HCEC 1CT (cell line): ENCODE data around the gene KIAA0513.

ENCODE experiments used
- DNase-seq: peaks from one replicate; pipeline ENCODE4 v3.0.0-alpha.2; 2017

The KIAA0513 gene

GRCh38 chr16:85137323-85138072 is 109.9 kb downstream of the KIAA0513 start:
- DNase-seq, result peak; percentile 89

GRCh38 chr16:85138073-85138824 is 110.7 kb downstream of the KIAA0513 start:
- DNase-seq, result no peak

GRCh38 chr16:85138825-85139627 is 111.4 kb downstream of the KIAA0513 start:
- DNase-seq, result no peak

- DNase-seq, result no peak
Measured at GRCh38 chr16:85139881-85140339, 112.3 kb downstream of the KIAA0513 start.

GRCh38 chr16:85140455-85141012 is 112.9 kb downstream of the KIAA0513 start:
- DNase-seq, result no peak

GRCh38 chr16:85141491-85142128 is 114.0 kb downstream of the KIAA0513 start:
- DNase-seq, result no peak

- DNase-seq, result no peak
Measured at GRCh38 chr16:85142129-85142513, 114.5 kb downstream of the KIAA0513 start.

- DNase-seq, result no peak
Measured at GRCh38 chr16:85142771-85143211, 115.2 kb downstream of the KIAA0513 start.
